Measurements from ENCODE around the gene RNF126.

RNF126 gene

DNA sequence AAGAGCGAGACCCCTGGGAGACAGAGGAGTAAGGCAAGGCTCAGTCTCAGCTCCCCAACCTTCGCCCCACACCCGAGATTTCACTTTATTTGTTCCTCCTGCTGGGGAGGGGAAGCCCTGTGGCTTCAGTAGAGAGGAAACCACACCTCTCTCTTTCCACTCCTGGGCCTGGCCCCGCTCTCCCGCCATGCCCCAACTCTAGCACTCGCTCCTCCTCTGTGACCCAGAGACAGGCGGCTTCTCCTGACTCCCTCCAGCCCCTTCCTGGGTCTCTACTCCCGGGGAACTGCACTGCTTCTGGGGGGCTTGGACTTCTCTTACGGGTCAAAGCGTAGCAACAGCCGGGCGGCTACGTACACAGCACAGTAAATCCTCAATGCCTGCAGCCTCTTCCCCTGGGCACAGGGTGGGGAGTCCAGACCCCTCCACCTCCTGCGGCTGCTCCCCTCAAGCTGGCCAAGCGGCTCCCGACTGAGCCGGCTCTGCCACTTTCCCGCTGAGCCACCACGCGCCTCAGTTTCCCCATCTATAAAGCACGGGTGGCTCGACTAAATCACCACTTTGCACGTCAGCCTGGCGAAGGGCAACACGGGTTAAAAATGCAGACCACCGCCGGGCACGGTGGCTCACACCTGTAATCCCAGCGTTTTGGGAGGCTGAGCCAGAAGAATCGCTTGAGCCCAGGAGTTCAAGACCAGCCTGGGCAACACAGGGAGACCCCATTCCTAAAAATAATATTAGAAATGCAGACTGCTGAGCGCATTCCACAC is 1.4 kb downstream of the RNF126 start:
- DNase-seq = peak; percentile 70

DNA sequence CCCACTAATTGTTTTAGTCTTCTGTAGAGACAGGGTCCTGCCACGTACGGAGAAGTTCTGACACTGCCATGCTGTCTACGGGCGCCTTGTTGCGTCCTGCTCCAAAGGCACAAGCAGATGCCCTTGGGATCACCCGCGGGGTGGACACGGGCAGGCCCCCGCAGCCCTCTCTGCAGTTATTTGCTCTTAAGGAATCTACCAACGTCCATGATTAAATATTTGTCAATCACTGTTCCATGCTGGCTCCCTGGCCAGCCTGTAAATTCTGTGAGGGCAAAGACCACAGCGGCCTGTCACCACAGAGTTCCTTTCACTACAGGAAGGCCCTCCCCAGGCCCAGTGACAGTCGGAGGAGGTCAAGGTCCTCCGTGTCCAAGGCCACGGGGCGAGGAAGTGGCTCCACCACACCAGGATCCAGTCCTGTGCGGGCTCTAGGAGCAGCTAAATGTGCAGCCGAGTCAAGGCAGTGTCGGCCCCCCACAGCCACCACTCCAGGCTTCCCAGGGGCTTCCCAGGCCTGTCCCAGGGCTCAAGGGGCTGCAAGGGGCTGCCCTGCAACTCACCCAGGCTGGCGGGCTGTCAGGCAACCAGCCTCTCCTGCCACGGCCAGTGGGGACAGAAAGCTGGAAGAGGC is 2.1 kb downstream of the RNF126 start:
- DNase-seq = no peak

DNA sequence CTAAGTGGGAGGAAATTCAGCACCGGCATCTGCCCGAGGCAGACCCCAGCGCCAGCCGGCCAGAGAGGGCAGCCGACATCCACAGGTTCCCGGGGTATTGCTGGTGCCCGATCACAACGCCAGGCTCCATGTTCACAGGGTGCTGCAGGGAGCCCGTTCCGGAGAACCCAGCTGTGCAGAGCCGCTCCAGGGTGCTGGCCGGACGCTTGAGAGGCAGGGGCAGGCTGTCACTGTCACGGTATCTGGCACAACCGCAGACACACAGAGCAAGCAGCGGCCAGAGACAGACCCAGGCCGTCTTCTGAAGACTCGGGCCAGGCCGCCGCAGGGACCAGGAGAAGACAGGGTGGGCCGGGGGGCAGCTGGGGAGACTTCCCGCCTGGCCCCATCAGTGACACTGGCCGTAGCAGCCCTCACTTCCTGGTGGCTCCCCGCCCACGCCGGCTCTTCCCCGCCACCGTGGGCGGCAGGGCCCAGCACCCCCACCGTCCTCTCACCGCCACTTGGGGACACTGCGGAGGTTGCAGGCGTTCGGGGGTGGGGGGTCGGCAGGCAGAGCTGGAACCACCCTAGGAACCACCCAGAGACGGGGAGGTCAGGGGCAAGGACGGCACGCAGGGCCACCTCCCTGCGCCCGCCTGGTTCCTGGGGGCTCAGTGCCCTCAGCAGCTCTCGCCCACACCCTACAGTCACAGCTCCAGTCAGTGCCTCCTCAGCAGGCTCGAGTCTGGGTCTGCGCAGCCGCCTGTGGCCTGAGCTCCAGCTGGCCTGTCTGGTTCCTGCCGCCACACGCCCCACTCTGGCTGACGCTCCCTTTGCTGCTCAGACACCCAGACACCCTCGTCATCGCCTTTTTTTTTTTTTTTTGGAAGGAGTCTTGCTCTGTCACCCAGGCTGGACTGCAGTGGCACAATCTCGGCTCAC is 3.8 kb downstream of the RNF126 start:
- DNase-seq = peak; percentile 62

DNA sequence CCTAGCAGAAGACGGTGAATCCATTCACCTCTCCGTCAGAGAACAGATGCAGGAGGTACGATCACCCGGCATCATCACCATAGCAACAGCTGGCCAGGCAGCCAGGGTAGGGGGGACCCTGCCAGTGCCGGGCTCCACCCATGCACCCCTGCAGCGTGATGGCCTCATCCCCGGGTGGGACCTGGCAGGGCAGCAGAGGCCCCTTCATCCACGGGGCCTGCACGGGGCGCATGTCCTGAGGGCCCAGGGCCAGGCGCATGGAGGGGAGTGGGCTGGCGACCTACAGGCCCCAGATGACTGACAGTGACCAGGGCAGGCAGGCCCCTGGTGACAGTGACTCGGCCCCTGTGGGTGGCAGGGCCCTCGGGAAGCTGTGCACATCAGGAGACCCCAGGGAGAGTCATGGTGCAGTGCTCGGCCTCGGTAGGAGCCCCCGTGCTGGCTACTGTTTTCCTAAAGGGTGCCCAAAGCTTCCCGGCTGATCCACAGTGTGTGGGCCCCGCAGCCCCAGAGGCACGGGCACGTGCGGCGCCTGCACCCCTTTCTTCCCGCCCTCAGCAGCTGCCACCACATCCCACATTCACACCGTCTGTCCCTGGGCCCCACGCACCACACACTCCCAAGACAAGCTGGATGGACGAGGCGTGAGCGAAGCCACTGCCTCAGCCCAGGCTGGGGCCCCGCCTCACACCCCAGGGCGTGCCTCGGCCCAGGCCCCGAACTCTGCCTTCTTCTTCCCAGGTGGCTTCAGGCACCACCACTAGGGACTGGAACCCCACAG is 4.8 kb downstream of the RNF126 start:
- DNase-seq = no peak

GRCh38 chr19:657611-658010 is 5.4 kb downstream of the RNF126 start:
- no peak for DNase-seq

GRCh38 chr19:656751-657559 is 6.1 kb downstream of the RNF126 start:
- DNase-seq = no peak

DNA sequence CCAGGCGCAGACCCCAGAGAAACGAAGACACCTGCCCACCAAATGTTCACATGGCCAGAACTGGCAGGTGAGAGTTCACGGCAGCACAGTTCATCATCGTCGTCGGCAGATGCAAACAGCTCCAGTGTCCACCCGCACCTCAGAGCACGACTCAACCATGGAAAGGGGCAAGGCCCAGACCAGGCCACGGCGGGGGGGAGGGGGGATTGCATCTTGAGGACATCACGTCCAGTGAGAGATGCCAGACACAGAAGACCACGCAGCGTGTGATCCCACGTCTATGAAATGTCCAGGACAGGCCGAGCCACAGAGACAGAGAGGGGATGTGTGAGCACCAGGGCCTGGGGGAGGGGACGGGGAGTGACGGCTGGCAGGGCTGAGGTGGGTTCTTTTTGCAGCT is 7.3 kb downstream of the RNF126 start:
- no peak for DNase-seq

- no peak for DNase-seq
These were observed 9.6 kb downstream of the RNF126 start for GRCh38 chr19:653425-653824.

GRCh38 chr19:652467-653389 is 10.3 kb downstream of the RNF126 start:
- no peak for DNase-seq

DNA sequence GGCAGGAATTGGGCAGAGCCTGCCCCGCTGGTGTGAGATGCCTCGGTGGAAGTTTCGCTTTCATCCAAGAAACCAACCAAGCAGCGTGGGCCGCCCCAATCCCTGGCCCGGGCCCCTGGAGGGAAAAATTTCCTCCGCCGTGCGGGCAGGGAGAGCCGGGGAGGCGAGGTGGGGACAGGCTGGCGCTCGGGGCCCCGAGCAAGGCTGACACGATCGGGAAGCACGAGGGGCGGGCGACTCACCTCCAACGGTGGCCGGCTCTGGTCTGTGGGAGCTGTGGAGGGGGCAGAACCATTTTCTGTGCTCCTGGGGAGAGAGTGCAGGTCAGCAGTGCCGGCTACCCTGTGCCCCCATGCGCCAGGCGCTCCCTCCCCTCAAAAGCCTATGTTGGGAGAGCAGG is 11.0 kb downstream of the RNF126 start:
- no peak for DNase-seq

DNA sequence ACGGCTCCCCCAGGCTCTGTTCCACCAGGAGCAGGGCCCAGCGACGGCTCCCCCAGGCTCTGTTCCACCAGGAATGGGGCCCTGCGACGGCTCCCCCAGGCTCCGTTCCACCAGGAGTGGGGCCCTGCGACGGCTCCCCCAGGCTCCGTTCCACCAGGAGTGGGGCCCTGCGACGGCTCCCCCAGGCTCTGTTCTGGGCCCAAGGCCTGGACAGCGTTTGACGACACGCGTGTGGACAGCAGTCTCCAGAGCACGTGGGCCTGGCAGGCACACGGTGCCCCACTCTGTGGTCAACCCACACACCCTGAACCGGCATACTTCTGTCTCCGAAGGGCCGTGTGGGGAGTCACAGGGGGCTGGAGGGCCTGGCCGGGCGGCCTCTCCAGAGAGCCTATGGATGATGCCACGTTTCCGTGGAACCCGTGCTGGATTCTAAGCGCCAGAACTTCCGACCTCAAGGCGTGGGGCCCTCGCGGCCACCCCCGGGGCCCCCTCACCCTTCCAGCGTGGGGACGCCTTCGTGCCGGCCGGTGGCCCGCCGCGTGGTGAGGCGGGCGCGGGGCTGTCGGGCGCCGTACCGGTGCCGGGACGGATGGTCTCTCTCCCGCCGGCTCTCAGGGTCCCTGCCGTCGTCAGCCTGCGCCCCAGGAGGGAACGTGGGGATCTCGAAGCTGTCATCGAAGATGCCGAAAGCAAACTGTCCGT is 11.7 kb downstream of the RNF126 start:
- no peak for DNase-seq

DNA sequence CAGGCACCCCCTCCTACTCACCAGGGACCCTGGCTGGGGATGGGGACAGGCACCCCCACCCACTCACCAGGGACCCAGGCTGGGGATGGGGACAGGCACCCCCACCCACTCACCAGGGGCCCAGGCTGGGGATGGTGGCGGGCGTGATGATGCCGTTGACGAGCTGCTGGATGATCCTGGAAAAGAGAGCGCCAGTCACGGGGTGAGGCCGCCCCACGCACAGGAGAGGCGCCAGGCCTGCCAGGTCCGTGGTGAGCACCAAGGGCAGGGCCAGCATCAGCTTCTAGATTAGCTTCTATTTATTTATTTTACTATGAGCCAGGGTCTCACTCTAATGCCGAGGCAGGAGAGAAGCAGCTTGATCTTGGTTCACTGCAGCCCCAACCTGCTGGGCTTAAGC is 12.9 kb downstream of the RNF126 start:
- DNase-seq = no peak

DNA sequence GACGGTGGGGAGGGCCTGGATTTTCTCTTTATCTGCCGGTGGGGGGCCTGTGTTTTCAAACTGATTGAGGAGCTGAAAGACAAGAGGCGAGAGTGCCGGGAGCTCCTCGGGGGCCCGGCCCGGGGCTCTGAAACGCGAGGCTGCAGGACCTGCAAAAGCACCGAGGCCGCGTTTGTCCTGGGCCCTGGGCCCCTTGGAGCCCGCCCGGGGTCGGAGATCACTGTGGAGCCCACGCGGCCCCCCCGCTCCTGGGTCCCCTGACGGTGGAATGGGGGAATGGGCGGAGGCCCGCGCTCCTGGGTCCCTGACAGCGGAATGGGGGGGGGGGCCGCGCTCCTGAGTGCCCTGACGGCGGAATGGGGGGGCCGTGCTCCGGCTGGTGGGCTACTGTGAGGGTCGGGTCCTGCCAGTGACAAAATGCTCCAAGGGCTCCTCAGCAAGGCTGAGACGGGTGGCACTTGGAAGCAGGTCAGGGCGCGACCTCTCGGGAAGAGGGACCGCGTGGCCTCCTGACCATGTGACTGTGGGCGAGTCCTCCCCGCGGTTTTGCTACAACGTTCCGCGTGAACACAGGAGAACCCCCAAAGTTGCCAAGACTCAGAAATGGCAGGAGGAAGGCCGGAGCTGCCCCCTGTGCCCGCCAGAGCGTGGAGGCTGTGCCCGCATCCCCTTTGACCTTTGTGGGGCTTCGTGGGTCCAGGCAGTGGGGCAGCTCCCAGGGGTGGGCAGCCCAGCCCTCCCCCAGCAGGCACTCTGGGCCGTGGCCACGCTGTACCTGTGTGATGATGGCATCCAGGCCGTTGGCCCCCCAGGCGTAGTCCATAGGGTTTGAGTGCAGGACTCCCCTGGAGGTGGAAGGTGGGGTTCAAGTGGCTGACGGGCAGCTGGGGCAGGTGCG is 13.9 kb downstream of the RNF126 start:
- no peak for DNase-seq

DNA sequence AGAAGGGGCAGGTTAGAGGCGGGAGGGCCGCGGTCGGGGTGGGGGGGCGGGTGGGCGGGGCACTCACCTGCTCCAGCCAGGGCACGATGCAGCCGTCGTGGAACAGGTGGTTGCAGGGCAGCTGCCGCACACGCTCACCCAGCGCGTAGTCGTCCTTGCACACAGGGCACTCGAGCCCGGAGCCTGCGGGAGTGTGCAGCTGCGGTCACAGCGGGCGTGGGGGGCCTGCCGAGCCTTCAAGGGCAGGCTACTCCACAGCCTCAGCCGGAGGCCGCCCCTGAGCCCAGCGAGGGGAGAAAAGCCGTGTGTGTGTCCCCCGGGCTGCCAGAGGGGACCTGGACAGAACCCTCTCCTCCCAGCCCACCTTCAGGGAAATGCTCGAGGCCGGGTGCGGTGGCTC is 14.7 kb downstream of the RNF126 start:
- DNase-seq = no peak

DNA sequence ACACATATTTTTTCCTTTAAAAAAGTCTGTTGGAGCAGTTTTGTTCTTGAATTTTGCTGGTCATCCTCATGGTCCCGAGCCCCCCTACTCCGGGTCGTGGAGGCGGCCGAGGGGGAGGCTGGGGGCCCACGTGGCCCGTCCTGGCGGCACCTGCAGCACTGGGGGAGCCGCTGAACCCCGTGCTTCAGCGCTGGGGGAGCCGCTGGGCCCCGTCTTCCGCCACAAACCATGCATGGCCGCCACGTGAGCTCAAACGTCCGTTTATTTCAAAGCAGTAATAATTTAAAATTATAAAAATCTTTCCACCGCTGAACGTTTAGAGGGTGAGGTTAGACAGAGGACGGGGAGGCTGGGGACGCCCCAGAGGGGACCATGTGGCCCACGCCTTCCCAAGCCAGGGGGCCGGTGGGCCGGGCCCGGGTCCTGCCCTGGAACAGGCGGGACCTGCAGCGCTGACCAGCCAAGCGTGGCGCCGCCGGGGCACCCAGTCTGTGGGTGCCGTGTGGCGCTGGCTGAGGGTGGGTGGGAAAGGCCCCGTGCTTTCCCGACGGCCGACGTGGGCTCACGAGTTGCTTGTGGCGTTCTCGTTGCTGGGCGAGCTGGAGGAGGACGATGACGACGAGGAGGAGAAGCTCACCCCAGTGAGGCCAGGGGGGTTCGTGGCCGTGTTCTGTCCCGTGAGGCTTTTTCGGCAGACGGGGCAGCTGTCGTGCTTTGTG is 15.3 kb downstream of the RNF126 start:
- DNase-seq = no peak

DNA sequence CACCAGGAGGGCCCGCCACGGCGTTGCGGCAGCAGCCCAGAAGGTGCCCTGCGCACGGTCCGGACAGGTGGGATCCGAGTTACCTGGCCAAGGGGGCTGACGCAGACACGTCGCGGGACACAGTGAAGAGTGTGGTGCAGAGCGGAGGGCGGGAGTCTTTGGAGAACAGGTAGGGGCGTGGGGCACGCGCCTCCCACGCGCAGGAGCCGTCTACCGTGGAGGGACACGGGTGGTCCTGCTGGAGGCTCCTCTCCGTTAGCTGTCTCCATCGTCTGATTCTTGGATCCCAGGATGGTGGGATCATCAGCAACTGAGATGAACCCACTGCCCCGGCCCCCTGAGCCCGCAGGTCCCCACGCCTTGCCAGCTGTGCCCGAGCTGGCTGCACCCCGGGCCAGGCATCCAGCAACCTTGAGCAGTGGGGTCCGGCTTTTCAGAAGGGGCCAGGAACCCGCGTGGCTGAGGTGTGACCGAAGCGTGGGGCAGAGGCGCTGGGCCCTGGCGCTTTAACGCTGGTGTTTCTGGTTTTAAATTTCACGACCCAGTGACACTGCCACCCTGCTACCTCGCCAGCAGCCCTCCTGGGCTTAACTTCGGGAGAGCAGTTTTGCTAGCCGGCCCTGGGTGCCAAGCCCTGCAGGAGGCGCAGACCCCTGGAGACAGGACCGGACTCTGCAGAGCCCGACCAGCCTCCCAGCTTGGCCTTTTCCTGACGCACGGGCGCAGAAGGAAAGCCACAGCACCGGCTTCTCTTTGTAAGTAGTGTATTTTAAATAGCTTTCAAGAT is 16.0 kb downstream of the RNF126 start:
- DNase-seq = no peak

Measured in activated T-cell treated with anti-CD3 and anti-CD28 coated beads, Interleukin-2, amount 50 U/mL, for 1 hour (primary cell).